Measurements from ENCODE around the gene ANKS1B. TPM values are rescaled to one million over a fixed set of nuclear protein-coding genes. Genes with fewer than 3 reads are reported as not detected.

ANKS1B gene
- total and polyA plus RNA-seq, 11 donors, result 0.62 to 5.8 (median 1.8) TPM

GRCh38 chr12:98893126-98893674 lies 1091.5 kb downstream of the ANKS1B start:
- H3K4me1 ChIP-seq, result peaks cover 0 to 17% (median 0%) of the 10 kb centered on the region in 12 donors
- WGBS, 4 donors, result 14 to 18% (median 16%) methylated on average over 11 of the region's 11 CpGs
- ATAC-seq (no peak), DNase-seq (no peak)
- H3K27me3 ChIP-seq, result peaks cover 14 to 67% (median 34%) of the 10 kb centered on the region in 9 donors
- intact Hi-C loops (cut with DNase I), result no loop called here
- H3K4me3 ChIP-seq, result no peak overlapping the region
- H3K9me3 ChIP-seq, result no peaks in the 10 kb centered on the region
- H3K27ac ChIP-seq, result no peak overlapping the region
- no peaks in the 10 kb centered on the region for H3K36me3 ChIP-seq
- TF ChIP-seq CTCF (IDR thresholded peaks at IDR 0.05), result no peak
- no peak for TF ChIP-seq POLR2A (IDR thresholded peaks at IDR 0.05)

- Histone ChIP-seq H3K36me3 (no peaks in the 10 kb centered on the region), H3K27me3 (peaks cover 0 to 14% (median 0%) of the 10 kb centered on the region in 9 donors), H3K4me1 (no peaks in the 10 kb centered on the region), H3K9me3 (no peaks in the 10 kb centered on the region), H3K27ac (no peak overlapping the region), H3K4me3 (no peak overlapping the region)
- ATAC-seq, result no peak
- TF ChIP-seq POLR2A (IDR thresholded peaks at IDR 0.05), result no peak
- no peak for TF ChIP-seq CTCF (IDR thresholded peaks at IDR 0.05)
- 33 to 45% (median 43%) methylated on average over 2 of the region's 2 CpGs for WGBS, 4 donors
- intact Hi-C loops (cut with DNase I), result no loop called here
- no peak for DNase-seq
Observed at GRCh38 chr12:98885778-98886177, 1099.0 kb downstream of the ANKS1B start.

GRCh38 chr12:98883231-98883630 lies 1101.5 kb downstream of the ANKS1B start:
- no peak for ATAC-seq
- H3K9me3 ChIP-seq, result no peaks in the 10 kb centered on the region
- H3K27me3 ChIP-seq, result peaks cover 0 to 4% (median 0%) of the 10 kb centered on the region in 9 donors
- TF ChIP-seq POLR2A (IDR thresholded peaks at IDR 0.05), result no peak
- no peak for TF ChIP-seq CTCF (IDR thresholded peaks at IDR 0.05)
- no peak overlapping the region for H3K4me3 ChIP-seq
- H3K27ac ChIP-seq, result no peak overlapping the region
- no peak for DNase-seq
- intact Hi-C loops (cut with DNase I), result no loop called here
- WGBS, 4 donors, result 58 to 63% (median 61%) methylated on average over 2 of the region's 2 CpGs
- no peaks in the 10 kb centered on the region for H3K36me3 ChIP-seq
- no peaks in the 10 kb centered on the region for H3K4me1 ChIP-seq

- H3K4me1 ChIP-seq, result no peaks in the 10 kb centered on the region
- H3K9me3 ChIP-seq, result no peaks in the 10 kb centered on the region
- H3K27me3 ChIP-seq, result peaks cover 0 to under 1% (median 0%) of the 10 kb centered on the region in 9 donors
- TF ChIP-seq POLR2A (IDR thresholded peaks at IDR 0.05) (no peak), CTCF (IDR thresholded peaks at IDR 0.05) (no peak)
- no peak overlapping the region for H3K27ac ChIP-seq
- DNase-seq, result no peak
- H3K36me3 ChIP-seq, result no peaks in the 10 kb centered on the region
- no peak overlapping the region for H3K4me3 ChIP-seq
- intact Hi-C loops (cut with DNase I), result no loop called here
- no peak for ATAC-seq
- 31 to 73% (median 59%) methylated on average over 1 of the region's 1 CpG for WGBS, 4 donors
Observed at GRCh38 chr12:98882526-98882925, 1102.2 kb downstream of the ANKS1B start.
